H9 (cell line): Measurements from ENCODE around the gene SRGAP1. TPM values are rescaled to one million over a fixed set of nuclear protein-coding genes. Genes with fewer than 3 reads are reported as not detected.

Experiments used
- DNase-seq: peaks from one replicate; pipeline ENCODE4 v3.0.0-alpha.2; 2017
- H2AFZ ChIP-seq: one replicate; pipeline ENCODE4 v1.6.1; 2013; ENCODE audit warnings: mild to moderate bottlenecking, low read length, control low read depth, moderate library complexity
- H2AK5ac ChIP-seq: 2 replicates; pipeline ENCODE4 v1.6.1; 2013; ENCODE audit warnings: low read length, control low read depth, mixed read lengths; ENCODE audit not compliant: insufficient read length
- H2BK120ac ChIP-seq: one replicate; pipeline ENCODE4 v1.6.1; 2013; ENCODE audit warnings: low read depth, mild to moderate bottlenecking, low read length, control low read depth, inconsistent platforms; ENCODE audit not compliant: poor library complexity, severe bottlenecking
- H2BK12ac ChIP-seq: 2 replicates; pipeline ENCODE4 v1.6.1; 2013; ENCODE audit warnings: low read length, control low read depth, mixed read lengths, low read depth; ENCODE audit not compliant: insufficient read length
- H2BK15ac ChIP-seq: 2 replicates; pipeline ENCODE4 v1.6.1; 2013; ENCODE audit warnings: low read depth, low read length, control low read depth
- H2BK20ac ChIP-seq: one replicate; pipeline ENCODE4 v1.6.1; 2013; ENCODE audit warnings: low read depth, mild to moderate bottlenecking, low read length, control low read depth, inconsistent platforms; ENCODE audit not compliant: poor library complexity, severe bottlenecking
- H2BK5ac ChIP-seq: 2 replicates; pipeline ENCODE4 v1.6.1; 2013; ENCODE audit warnings: low read length, control low read depth, mixed read lengths; ENCODE audit not compliant: insufficient read length
- H3K14ac ChIP-seq: 2 replicates; pipeline ENCODE4 v1.6.1; 2013; ENCODE audit warnings: low read length, control low read depth; ENCODE audit not compliant: insufficient read depth
- H3K18ac ChIP-seq: 2 replicates; pipeline ENCODE4 v1.6.1; 2013; ENCODE audit warnings: low read depth, mild to moderate bottlenecking, mixed read lengths, low read length, control low read depth; ENCODE audit not compliant: insufficient read length
- H3K23ac ChIP-seq: 2 replicates; pipeline ENCODE4 v1.6.1; 2013; ENCODE audit warnings: low read length, control low read depth, mixed read lengths, low read depth; ENCODE audit not compliant: insufficient read length
- H3K23me2 ChIP-seq: 2 replicates; pipeline ENCODE4 v1.6.1; 2013; ENCODE audit warnings: low read depth, mild to moderate bottlenecking, mixed read lengths, low read length, control low read depth; ENCODE audit not compliant: insufficient read length, poor library complexity, severe bottlenecking
- H3K27ac ChIP-seq: 2 replicates; pipeline ENCODE4 v1.5.1; 2013; ENCODE audit warnings: low read length, control low read depth, mixed read lengths, low read depth; ENCODE audit not compliant: insufficient read length
- H3K27me3 ChIP-seq: 2 replicates; pipeline ENCODE4 v1.6.1; 2013; ENCODE audit warnings: low read length, control low read depth, inconsistent platforms; ENCODE audit not compliant: insufficient read depth
- H3K4ac ChIP-seq: 2 replicates; pipeline ENCODE4 v1.6.1; 2013; ENCODE audit warnings: low read depth, mild to moderate bottlenecking, control low read depth, inconsistent platforms, low read length, moderate library complexity
- H3K4me1 ChIP-seq: 2 replicates; pipeline ENCODE4 v1.6.1; 2013; ENCODE audit warnings: low read length, control low read depth, inconsistent platforms; ENCODE audit not compliant: insufficient read depth
- H3K4me2 ChIP-seq: 2 replicates; pipeline ENCODE4 v1.6.1; 2013; ENCODE audit warnings: low read length, control low read depth, mixed read lengths; ENCODE audit not compliant: insufficient read length, insufficient read depth
- H3K56ac ChIP-seq: 2 replicates; pipeline ENCODE4 v1.6.1; 2013; ENCODE audit warnings: low read depth, mild to moderate bottlenecking, mixed read lengths, low read length, control low read depth; ENCODE audit not compliant: insufficient read length
- H3K79me1 ChIP-seq: 2 replicates; pipeline ENCODE4 v1.6.1; 2013; ENCODE audit warnings: low read depth, mild to moderate bottlenecking, moderate library complexity, low read length, control low read depth, inconsistent platforms; ENCODE audit not compliant: insufficient read depth, poor library complexity, severe bottlenecking
- H3K79me2 ChIP-seq: 2 replicates; pipeline ENCODE4 v1.6.1; 2013; ENCODE audit warnings: low read length, control low read depth, inconsistent platforms; ENCODE audit not compliant: insufficient read depth
- H3K9ac ChIP-seq: 2 replicates; pipeline ENCODE4 v1.6.1; 2013; ENCODE audit warnings: low read length, control low read depth, mixed read lengths; ENCODE audit not compliant: insufficient read length; ENCODE audit errors: extremely low read depth
- H3K9me3 ChIP-seq: one replicate; pipeline ENCODE4 v1.6.1; 2013; ENCODE audit warnings: low read depth, low read length, inconsistent platforms; ENCODE audit not compliant: control insufficient read depth
- H3T11ph ChIP-seq: one replicate; pipeline ENCODE4 v1.6.1; 2013; ENCODE audit warnings: mild to moderate bottlenecking, low read length, control low read depth, inconsistent platforms
- H4K20me1 ChIP-seq: one replicate; pipeline ENCODE4 v1.6.1; 2013; ENCODE audit not compliant: control insufficient read depth, insufficient read length, insufficient read depth
- H4K5ac ChIP-seq: 2 replicates; pipeline ENCODE4 v1.6.1; 2013; ENCODE audit warnings: low read depth, mild to moderate bottlenecking, mixed read lengths, low read length, control low read depth; ENCODE audit not compliant: insufficient read length
- H4K8ac ChIP-seq: replicated peaks from 2 replicates; pipeline ENCODE4 v1.6.1; 2013; ENCODE audit warnings: low read length, control low read depth, mixed read lengths, low read depth; ENCODE audit not compliant: insufficient read length
- H4K91ac ChIP-seq: 2 replicates; pipeline ENCODE4 v1.6.1; 2013; ENCODE audit warnings: low read depth, mild to moderate bottlenecking, moderate library complexity, mixed read lengths, low read length, control low read depth; ENCODE audit not compliant: insufficient read length
- H3K27ac Mint-ChIP-seq, 3 experiments: 2 replicates in 2 of 3; 3 replicates in 1 of 3; pipeline ENCODE4 v1.8.0; 2020 to 2021; ENCODE audit warnings: mixed read lengths in 3 of 3, mild to moderate bottlenecking in 1 of 3, moderate library complexity in 1 of 3
- H3K27me3 Mint-ChIP-seq: 2 replicates; pipeline ENCODE4 v1.8.0; 2021; ENCODE audit warnings: low read depth, mild to moderate bottlenecking, moderate library complexity, mixed read lengths
- H3K36me3 Mint-ChIP-seq, 3 experiments: 2 replicates in 2 of 3; 3 replicates in 1 of 3; pipeline ENCODE4 v1.8.0; 2020 to 2021; ENCODE audit warnings: low read depth in 3 of 3, mixed read lengths in 3 of 3; ENCODE audit not compliant: insufficient read depth in 1 of 3
- H3K4me1 Mint-ChIP-seq, 2 experiments: 2 replicates each; pipeline ENCODE4 v1.8.0; 2020; ENCODE audit warnings: mixed read lengths in 2 of 2
- H3K4me3 Mint-ChIP-seq, 2 experiments: 2 replicates in 1 of 2; 3 replicates in 1 of 2; pipeline ENCODE4 v1.8.0; 2020 to 2021; ENCODE audit warnings: mild to moderate bottlenecking in 2 of 2, mixed read lengths in 2 of 2, moderate library complexity in 1 of 2
- H3K9me3 Mint-ChIP-seq, 2 experiments: 2 replicates in 1 of 2; 3 replicates in 1 of 2; pipeline ENCODE4 v1.8.0; 2020; ENCODE audit warnings: mild to moderate bottlenecking in 2 of 2, mixed read lengths in 2 of 2, moderate library complexity in 1 of 2
- WGBS: extraction: QIAGEN DNeasy Blood & Tissue Kit; methylation state at CpG from one replicate; pipeline ENCODE4 v1.1.7; 2013; ENCODE audit warnings: missing lambda C conversion rate, low lambda C conversion rate, mixed read lengths; ENCODE audit not compliant: insufficient read length; ENCODE audit errors: extremely low coverage; 5-methylcytosine and 5-hydroxymethylcytosine counted together
- total RNA-seq: library from RNA; stranded (reverse); gene quantifications from 2 replicates; pipeline ENCODE4 v1.2.1, GENCODE V29; 2021
- TF ChIP-seq, protein P1 (sequence below): fragments of 200-600 bp; sonication (generic); conservative IDR thresholded peaks from 3 replicates; pipeline ENCODE4 v1.8.0; 2021; ENCODE audit warnings: antibody characterized with exemption, mild to moderate bottlenecking

Gene SRGAP1
- total RNA-seq, 1 experiment from 2014 or later = 4.8 TPM

- peaks cover 26 to 31% of the 10 kb centered on the region in 2 experiments for H3K4me1 Mint-ChIP-seq
- H3K27ac Mint-ChIP-seq = no peak overlapping the region; a peak in 1 of 7 replicates
Measured at GRCh38 chr12:63944034-63944579, 99.6 kb downstream of the SRGAP1 start.

More at GRCh38 chr12:63944034-63944579, 99.6 kb downstream of the SRGAP1 start:
- H3K27ac ChIP-seq = no peak overlapping the region
- Mint-ChIP-seq H3K9me3 (no peaks in the 10 kb centered on the region; a peak in 1 of 5 replicates), H3K27me3 (no peaks in the 10 kb centered on the region), H3K4me3 (no peak overlapping the region), H3K36me3 (no peaks in the 10 kb centered on the region)
- H2AFZ ChIP-seq = no peak overlapping the region
- no peak overlapping the region for H2BK20ac ChIP-seq
- H3K9me3 ChIP-seq = no peaks in the 10 kb centered on the region
- no CpG with 5 or more reads among the region's 2 CpGs for WGBS
- H2BK5ac ChIP-seq = no peak overlapping the region
- H2BK12ac ChIP-seq = no peak overlapping the region
- H2BK120ac ChIP-seq = no peak overlapping the region
- no peaks in the 10 kb centered on the region for H3K23me2 ChIP-seq
- H3K4me2 ChIP-seq = no peak overlapping the region
- no peak overlapping the region for H4K91ac ChIP-seq
- H2BK15ac ChIP-seq = no peak overlapping the region
- H3K4me1 ChIP-seq = peaks cover 11% of the 10 kb centered on the region
- H2AK5ac ChIP-seq = no peak overlapping the region
- no peaks in the 10 kb centered on the region for H3K27me3 ChIP-seq
- H3K9ac ChIP-seq = no peak overlapping the region
- no peak for DNase-seq
- no peak overlapping the region for H3K18ac ChIP-seq
- no peak overlapping the region for H3K14ac ChIP-seq
- H3K79me2 ChIP-seq = no peaks in the 10 kb centered on the region
- H4K5ac ChIP-seq = no peak overlapping the region
- no peak overlapping the region for H3T11ph ChIP-seq
- TF ChIP-seq, protein P1, sequence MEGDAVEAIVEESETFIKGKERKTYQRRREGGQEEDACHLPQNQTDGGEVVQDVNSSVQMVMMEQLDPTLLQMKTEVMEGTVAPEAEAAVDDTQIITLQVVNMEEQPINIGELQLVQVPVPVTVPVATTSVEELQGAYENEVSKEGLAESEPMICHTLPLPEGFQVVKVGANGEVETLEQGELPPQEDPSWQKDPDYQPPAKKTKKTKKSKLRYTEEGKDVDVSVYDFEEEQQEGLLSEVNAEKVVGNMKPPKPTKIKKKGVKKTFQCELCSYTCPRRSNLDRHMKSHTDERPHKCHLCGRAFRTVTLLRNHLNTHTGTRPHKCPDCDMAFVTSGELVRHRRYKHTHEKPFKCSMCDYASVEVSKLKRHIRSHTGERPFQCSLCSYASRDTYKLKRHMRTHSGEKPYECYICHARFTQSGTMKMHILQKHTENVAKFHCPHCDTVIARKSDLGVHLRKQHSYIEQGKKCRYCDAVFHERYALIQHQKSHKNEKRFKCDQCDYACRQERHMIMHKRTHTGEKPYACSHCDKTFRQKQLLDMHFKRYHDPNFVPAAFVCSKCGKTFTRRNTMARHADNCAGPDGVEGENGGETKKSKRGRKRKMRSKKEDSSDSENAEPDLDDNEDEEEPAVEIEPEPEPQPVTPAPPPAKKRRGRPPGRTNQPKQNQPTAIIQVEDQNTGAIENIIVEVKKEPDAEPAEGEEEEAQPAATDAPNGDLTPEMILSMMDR = no peak
- no peak overlapping the region for H3K4ac ChIP-seq
- no peaks in the 10 kb centered on the region for H3K79me1 ChIP-seq
- no peak overlapping the region for H3K56ac ChIP-seq
- H4K8ac ChIP-seq = no peak overlapping the region
- H4K20me1 ChIP-seq = no peaks in the 10 kb centered on the region
- no peak overlapping the region for H3K23ac ChIP-seq
